Activated CD4-positive, CD25-positive, alpha-beta regulatory T cell (primary cell): ENCODE data around the gene MYO1H.
"Not testable (repeated sequence)": the region's sequence is repeated elsewhere in the genome, so short reads cannot be mapped to it uniquely, and the experiment has no call there.

Experiments
- DNase-seq, 4 experiments: peaks; one replicate each; lab custom pipeline; 2025; lab: John Stamatoyannopoulos, UW

Gene MYO1H

DNA sequence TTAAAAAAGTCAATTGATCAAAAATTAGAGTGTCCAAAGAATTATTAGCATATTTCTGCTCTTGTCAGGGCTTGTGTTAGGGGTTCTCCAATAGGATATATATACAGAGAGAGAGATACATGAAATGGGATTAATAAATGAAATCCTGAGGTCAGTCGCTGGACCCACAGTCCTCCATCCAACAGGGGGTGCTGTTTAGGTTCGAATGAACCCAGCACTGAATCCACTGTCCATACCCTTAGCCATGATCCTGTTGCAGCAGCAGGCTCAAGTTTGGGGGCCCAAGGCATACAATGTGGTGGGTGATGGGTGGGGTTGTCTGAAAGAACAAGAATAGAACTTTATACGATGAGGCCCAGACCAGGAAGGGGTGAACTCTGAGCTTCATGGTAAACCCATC lies 780 bp upstream of the MYO1H start:
- DNase-seq, result no peak

DNA sequence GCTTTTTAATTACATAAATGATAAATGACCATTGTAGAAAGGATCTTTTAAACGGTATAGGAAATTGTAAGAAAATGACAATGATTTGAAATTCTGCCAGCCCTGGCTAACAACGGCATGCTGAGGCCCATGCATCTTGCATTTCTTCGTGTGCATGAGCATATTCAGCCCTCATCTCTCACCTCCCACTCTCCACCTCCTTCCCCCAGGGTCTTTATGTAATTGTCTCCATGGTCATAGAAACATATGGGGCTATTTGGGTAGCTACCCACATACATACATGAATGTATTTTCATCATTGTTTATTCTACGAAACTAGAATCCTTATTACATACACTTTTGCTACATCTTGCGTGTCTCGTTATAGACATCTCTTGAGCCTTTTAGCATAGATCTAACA lies 4.5 kb downstream of the MYO1H start:
- DNase-seq, result no peak

DNA sequence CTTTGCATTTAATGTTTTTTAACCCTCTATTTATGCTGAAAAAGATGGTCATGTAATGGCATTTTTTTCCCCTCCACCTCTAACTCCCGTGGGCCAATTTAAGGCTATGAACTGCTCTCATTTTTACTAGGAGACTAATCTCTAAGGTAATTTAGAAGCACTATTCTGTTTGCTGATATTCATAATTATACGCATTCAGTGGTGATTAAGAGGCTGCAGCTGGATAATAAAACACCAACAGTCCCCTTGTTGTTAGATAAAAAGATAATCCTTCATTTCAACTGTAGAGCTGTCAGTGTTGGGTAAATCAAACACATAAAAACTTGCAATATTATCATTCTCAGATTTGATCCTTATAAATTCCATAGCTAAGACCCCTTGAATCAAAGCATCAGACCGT lies 8.9 kb downstream of the MYO1H start:
- DNase-seq, result no peak

DNA sequence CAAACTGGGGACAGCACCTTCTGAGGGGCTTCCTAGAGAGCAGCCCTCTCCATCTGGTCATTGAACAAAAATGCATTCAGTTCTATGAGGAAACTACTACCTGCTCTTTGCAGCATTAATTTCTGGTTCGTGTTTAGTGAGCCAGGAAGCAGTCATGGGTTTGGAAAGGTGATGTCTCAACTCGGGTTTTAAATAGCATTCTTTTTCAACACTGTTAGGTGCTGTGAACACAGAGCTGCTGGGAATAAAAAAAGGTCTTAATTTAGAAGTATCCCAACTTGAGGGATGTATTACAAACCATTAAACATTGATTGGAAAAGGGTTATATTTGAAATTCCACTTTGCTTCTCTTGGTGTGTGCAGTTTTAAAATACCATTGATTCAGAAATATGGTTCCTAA lies 9.3 kb downstream of the MYO1H start:
- DNase-seq, result no peak

GRCh38 chr12:109358154-109358869 lies 10.6 kb downstream of the MYO1H start:
- no peak for DNase-seq

DNA sequence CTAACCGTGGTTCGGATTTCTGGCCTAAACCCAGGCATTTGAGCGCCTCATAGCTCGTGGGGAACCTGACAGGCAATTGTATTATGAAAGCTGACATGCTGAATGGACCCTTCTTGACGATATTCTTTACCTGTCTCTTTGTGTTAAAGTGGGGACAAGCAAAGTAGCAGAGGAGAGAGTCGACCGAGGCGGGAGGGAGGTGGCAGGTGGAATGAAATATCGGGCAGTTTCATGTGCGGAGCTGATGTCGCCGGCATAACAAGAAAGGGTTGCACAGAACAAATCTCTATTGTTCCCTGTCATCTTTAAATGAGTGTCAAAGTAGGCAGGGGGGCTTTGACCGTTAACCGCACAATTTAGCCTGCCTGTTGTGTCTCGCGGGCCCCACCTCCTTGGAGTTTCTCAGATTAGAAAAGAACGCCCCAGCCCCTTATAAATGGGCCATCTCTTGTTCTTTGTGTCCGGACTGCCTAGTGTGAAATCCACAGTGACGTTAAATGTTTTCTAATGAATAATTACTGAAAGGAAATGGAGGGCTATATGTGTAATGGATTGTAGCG lies 11.5 kb downstream of the MYO1H start:
- no peak for DNase-seq

DNA sequence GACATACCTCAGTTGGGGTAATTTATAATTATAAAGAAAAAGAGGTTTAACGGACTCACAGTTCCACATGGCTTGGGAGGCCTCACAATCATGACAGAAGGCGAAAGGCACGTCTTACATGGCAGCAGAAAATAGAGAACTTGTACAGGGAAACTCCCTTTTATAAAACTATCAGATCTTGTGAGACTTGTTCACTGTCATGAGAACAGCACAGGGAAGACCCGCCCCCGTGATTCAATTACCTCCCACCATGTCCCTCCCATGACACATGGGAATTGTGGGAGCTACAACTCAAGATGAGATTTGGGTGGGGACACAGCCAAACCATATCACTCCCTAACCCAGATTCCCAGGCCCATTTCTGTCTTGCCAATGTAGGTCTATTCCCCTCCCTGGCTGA lies 22.1 kb downstream of the MYO1H start:
- DNase-seq, result no peak

DNA sequence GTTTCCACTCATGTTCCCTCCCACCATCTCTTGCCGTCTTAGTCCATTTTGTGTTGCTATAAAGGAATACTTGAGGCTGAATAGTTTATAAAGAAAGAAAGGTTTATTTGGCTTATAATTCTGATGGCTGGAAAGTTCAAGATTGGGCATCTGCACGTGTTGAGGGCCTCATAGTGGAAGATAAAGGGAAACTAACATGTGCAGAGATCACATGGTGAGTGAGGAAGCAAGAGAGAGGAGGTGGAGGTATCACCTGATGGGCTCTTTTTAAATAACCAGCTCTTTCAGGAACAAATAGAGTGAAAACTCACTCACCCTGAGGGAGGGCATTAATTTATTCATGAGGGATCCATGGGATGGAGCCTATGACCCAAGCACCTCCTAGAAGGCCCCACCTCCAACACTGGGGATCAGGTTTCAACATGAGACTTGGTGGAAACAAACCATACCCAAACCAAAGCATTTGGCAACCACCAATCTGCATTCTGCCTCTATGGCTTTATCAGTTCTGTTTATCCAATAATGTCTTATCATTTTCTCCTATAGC lies 29.5 kb downstream of the MYO1H start:
- no peak for DNase-seq

- DNase-seq, result no peak
These were observed 30.9 kb downstream of the MYO1H start for GRCh38 chr12:109378569-109378968.

- DNase-seq, result no peak
These were observed 34.3 kb downstream of the MYO1H start for GRCh38 chr12:109382031-109382430.

DNA sequence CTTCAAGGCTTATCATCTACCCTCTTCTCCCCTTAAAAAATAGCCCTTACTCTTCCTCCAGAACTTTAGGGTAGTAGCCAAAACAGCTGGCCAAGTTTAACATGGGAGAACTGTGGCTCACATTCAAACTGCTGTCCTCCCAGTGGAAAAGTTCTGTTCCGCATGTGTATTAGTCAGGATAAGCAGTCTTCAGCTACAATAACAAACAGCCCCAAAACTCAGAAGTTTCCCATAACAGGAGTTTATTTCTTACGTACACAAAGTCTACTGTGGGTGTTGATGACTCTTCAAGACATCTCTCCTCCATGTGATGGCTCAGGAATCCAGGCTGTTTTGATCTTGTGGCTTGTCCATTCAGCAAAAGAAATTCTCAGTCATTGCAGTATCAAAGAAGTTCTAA lies 35.5 kb downstream of the MYO1H start:
- DNase-seq, result no peak

DNA sequence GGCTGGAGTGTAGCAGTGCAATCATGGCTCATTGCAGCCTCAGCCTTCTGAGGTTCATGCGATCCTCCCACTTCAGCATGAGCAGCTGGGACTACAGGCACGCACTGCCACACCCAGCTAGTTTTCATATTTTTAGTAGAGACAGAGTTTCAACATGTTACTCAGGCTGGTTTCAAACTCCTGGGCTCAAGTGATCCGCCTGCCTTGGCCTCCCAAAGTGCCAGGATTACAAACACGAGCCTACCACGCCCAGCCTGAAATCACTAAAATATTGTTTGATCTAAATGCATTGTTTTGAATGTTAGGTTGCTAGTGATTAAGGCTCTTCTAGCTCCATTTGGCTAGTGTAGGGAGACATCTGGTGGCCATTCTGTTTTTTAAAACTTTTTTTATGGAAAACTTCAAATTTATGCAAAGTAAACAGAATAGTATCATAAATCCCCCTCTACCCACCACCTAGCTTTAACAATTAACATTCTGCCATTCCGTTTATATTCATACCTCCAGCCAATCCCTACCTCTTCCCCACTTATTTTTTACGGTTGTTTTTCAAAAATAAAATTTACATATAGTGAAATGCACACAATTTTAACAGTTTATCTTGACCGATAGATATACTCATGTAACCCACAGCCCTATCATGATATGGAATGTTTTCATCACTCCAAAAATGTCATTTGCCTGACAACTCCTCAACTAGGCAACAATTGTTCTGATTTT lies 37.8 kb downstream of the MYO1H start:
- DNase-seq, result no peak

GRCh38 chr12:109386059-109386433 lies 38.3 kb downstream of the MYO1H start:
- DNase-seq, result no peak

DNA sequence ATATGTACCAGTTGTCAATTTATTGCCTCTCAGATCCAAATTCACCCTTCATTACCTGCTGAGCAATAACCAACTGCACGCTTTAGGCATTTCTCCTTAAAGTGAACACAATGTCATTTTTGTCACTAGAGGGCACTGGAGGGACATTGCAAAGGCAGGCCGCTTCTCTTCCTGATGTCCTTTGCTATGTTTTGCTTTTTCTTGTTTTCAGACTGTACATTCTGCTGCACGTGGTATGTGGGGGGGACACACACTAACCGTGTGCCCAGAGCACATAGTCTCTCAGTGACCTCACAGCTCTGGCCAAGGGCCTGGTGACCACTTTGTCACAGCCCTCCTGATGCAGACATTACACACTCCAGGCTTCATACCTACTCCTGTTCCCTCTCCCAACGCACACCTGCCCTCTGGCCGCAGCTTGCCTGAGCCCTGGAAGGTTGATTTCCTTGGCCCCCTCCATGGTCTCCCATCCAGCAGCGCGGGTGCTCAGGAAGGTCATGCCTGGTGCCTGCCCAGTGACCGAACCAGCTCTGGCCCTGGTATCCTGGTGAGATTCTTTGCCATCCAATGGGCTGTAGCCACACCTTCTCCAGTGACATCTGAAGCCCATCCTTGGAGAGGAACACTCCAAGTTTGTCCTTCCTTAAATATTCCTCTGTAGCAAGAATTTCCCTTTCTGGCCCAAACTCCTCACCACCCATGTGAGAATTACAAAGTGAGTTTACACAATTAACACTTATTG lies 39.9 kb downstream of the MYO1H start:
- no peak for DNase-seq

GRCh38 chr12:109388167-109388563 lies 40.5 kb downstream of the MYO1H start:
- DNase-seq, result no peak

- DNase-seq, result no peak
These were observed 41.4 kb downstream of the MYO1H start for GRCh38 chr12:109389146-109389545.

DNA sequence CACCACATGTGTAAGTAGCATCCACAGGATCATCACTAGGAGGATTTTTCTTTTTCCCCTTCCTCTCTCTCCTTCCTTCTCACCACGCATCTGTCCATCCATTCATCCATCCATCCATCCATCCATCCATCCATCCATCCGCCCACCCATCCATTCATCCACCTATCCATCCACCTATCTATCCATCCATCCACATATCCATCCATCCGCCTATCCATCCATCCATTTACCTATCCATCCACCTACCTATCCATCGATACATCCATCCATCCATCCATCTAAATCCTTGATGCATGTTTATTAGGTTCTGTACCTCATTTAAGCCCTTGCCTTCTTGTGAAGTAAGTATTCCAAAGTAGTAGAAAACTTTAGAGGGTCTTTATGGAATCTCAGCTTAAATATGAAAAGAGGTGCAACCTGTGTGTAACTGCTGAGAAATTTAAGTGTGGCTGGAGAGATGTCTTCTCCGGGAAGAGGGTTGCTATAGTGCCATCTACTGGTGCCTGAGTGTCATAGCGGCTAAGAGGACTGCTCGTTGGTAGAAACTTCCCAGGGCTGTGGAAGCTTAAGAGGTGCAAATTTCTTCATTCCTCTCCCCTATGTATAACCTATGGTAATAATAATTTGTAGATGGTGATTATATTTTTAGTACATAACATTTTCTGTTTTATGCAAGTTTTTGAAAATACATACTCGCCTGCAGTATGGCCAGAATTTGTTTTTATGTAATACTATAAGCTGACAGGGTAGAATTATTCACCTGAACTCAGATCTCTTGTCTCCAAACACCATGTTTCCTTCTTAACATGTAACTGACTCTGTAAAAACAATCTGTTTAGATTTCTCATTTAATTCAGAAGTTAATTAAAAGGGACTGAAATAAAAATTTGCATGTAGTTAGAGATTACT lies 46.0 kb downstream of the MYO1H start:
- DNase-seq, result no peak

GRCh38 chr12:109394891-109395290 lies 47.2 kb downstream of the MYO1H start:
- DNase-seq, result no peak

GRCh38 chr12:109404841-109405240 lies 57.1 kb downstream of the MYO1H start:
- not testable (repeated sequence) for DNase-seq

DNA sequence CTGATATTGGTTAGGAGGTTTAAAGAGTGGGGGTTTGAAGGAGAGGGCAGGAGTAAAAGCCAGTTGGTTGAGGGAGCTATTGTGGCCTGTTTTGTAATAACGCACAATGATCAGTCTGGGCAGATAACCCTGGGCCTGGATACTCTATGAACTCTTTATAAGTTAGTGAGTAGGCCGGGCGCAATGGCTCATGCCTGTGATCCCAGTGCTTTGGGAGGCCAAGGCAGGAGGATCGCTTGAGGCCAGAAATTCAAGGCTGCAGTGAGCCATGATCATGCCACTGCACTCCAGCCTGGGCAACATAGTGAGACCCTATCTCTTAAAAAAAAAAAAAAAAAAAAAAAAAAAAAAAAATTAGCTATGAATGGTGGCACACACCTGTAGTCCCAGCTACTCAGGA lies 58.4 kb downstream of the MYO1H start:
- DNase-seq, result not testable (repeated sequence)

DNA sequence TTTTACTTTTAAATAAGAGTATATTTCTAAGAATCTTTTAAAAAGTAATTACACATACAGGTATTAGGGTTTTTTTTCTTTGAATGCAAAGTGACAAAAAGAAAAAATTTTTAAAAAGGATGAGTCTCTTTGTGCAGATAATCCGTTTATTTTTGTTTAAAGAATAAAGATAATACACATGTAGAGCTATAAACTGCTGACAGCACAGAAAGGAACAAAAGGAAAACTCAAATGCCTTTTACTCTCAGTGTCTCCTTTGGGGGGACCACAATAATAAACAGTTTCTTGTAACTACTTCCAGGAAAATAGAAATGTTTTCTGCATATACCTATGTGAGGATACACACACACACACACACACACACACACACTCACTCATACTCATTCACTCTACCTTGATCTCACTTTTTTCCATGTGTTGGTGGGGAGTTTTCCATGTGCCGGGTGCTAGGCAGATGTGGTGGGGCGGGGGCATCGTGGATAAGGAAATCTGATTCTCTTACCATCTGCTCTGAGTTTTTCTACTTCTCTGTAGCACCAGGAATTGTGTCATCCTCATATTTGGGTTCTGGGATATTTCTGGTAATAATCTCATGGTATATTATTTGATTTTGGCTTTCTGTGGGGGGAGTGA lies 71.3 kb downstream of the MYO1H start:
- DNase-seq, result no peak
